GM12878 (cell line): ENCODE data around the gene PLK2. TPM values are rescaled to one million over a fixed set of nuclear protein-coding genes. Genes with fewer than 3 reads are reported as not detected.

Experiments
- ATAC-seq: fragments of 200-7000 bp; cut with Tn5 transposase; 3 replicates; pipeline ENCODE4 v1.9.1; 2020; ENCODE audit warnings: mild to moderate bottlenecking, moderate library complexity
- BruUV-seq: library from RNA; stranded (reverse); fragments of 400-500 nt; replicated peaks from 2 replicates; lab custom pipeline; 2021; lab: Mats Ljungman, UMichigan
- CTCF ChIA-PET: fragments of 300-600 bp; sonication (Branson Sonifier 250); formaldehyde crosslinking; extraction: SDS; loops from one replicate; lab custom pipeline; 2021; ENCODE audit warnings: inconsistent platforms; lab: Yijun Ruan, JAX
- POLR2A ChIA-PET: fragments of 350-600 bp; formaldehyde crosslinking; extraction: SDS; loops from one replicate; lab custom pipeline; 2021; ENCODE audit warnings: inconsistent platforms; lab: Charles Lee
- RAD21 ChIA-PET: fragments of 300-600 bp; sonication (Branson Sonifier 250); formaldehyde crosslinking; loops from one replicate; lab custom pipeline; 2023; ENCODE audit warnings: antibody characterized with exemption; ENCODE audit not compliant: unreplicated experiment; lab: Charles Lee
- SMC1A ChIA-PET: fragments of 300-600 bp; sonication (Branson Sonifier 250); formaldehyde crosslinking; loops from one replicate; lab custom pipeline; 2023; ENCODE audit not compliant: unreplicated experiment, uncharacterized antibody; lab: Charles Lee
- DNase-seq: peaks from one replicate; pipeline ENCODE4 v3.0.0-alpha.2; 2011; ENCODE audit warnings: low read depth, low spot score
- FAIRE-seq: peaks from 3 replicates; lab custom pipeline; 2011; peaks lifted over from hg19 to GRCh38; lab: Jason Lieb, UNC
- H2AFZ ChIP-seq: 2 replicates; pipeline ENCODE4 v1.6.0; 2011; ENCODE audit warnings: low read depth, low read length, control low read depth; ENCODE audit not compliant: control insufficient read depth
- H3K27ac ChIP-seq: 2 replicates; pipeline ENCODE4 v1.5.1; 2011; ENCODE audit warnings: control low read depth; ENCODE audit not compliant: control insufficient read depth, insufficient read depth
- H3K27me3 ChIP-seq, 2 experiments: replicated peaks in 1 of 2; 2 replicates each; pipeline versions ENCODE4 v1.6.0 to v1.6.1; 2011; ENCODE audit warnings: low read length in 1 of 2; ENCODE audit not compliant: control insufficient read depth in 2 of 2, insufficient read depth in 2 of 2
- H3K36me3 ChIP-seq, 2 experiments: 2 replicates each; pipeline ENCODE4 v1.5.1; 2011; ENCODE audit warnings: low read length in 1 of 2; ENCODE audit not compliant: control insufficient read depth in 2 of 2, insufficient read depth in 2 of 2
- H3K4me1 ChIP-seq: 2 replicates; pipeline ENCODE4 v1.6.1; 2011; ENCODE audit warnings: mild to moderate bottlenecking, low read length, moderate library complexity, mixed read lengths; ENCODE audit not compliant: control insufficient read depth, insufficient read depth
- H3K4me2 ChIP-seq: 2 replicates; pipeline ENCODE4 v1.6.0; 2011; ENCODE audit warnings: control low read depth; ENCODE audit not compliant: control insufficient read depth, insufficient read depth
- H3K4me3 ChIP-seq: fragments of 200-600 bp; sonication (generic); 2 replicates; pipeline ENCODE4 v1.5.1; 2016
- H3K79me2 ChIP-seq: 2 replicates; pipeline ENCODE4 v1.6.0; 2011; ENCODE audit warnings: low read length; ENCODE audit not compliant: control insufficient read depth, insufficient read depth
- H3K9ac ChIP-seq: 2 replicates; pipeline ENCODE4 v1.8.0; 2011; ENCODE audit warnings: low read length, control low read depth, mixed read lengths; ENCODE audit not compliant: control insufficient read depth, insufficient read depth
- H3K9me3 ChIP-seq: replicated peaks from 3 replicates; pipeline ENCODE4 v1.5.1; 2011; ENCODE audit warnings: mild to moderate bottlenecking, low read length; ENCODE audit not compliant: control insufficient read depth, insufficient read depth
- H4K20me1 ChIP-seq: 2 replicates; pipeline ENCODE4 v1.6.0; 2011; ENCODE audit not compliant: control insufficient read depth, insufficient read depth
- ATF2 ChIP-seq: IDR thresholded peaks from 2 replicates; pipeline ENCODE4 v1.6.1; 2012; ENCODE audit warnings: low read length, inconsistent platforms
- BRCA1 ChIP-seq: IDR thresholded peaks from 2 replicates; pipeline ENCODE4 v1.6.1; 2011; ENCODE audit warnings: low read depth, low read length, improper control_type of control experiment
- CEBPZ ChIP-seq: fragments of 150-350 bp; IDR thresholded peaks from 2 replicates; pipeline ENCODE4 v1.6.1; 2016; ENCODE audit warnings: low read depth, low read length
- ESRRA ChIP-seq: IDR thresholded peaks from 2 replicates; pipeline ENCODE4 v1.6.1; 2012; ENCODE audit warnings: mild to moderate bottlenecking, low read length, improper control_type of control experiment
- GATAD2B ChIP-seq: fragments of 450-650 bp; conservative IDR thresholded peaks from 2 replicates; pipeline ENCODE4 v1.6.1; 2017; ENCODE audit warnings: low read depth, mild to moderate bottlenecking, moderate library complexity
- HDAC2 ChIP-seq: fragments of 200-600 bp; sonication (generic); IDR thresholded peaks from 2 replicates; pipeline ENCODE4 v1.6.1; 2017
- MEF2A ChIP-seq: IDR thresholded peaks from 2 replicates; pipeline ENCODE4 v1.6.1; 2011; ENCODE audit warnings: low read depth, mild to moderate bottlenecking, low read length, moderate library complexity; ENCODE audit not compliant: insufficient read depth
- MTA2 ChIP-seq: fragments of 450-650 bp; IDR thresholded peaks from 2 replicates; pipeline ENCODE4 v1.6.1; 2016; ENCODE audit warnings: low read depth, mild to moderate bottlenecking, moderate library complexity
- NBN ChIP-seq: fragments of 450-650 bp; IDR thresholded peaks from 2 replicates; pipeline ENCODE4 v1.6.1; 2016
- PBX3 ChIP-seq: IDR thresholded peaks from 2 replicates; pipeline ENCODE4 v1.6.1; 2011; ENCODE audit warnings: mild to moderate bottlenecking, low read depth, low read length, moderate library complexity; ENCODE audit not compliant: insufficient replicate concordance
- POLR2AphosphoS5 ChIP-seq: IDR thresholded peaks from 2 replicates; pipeline ENCODE4 v1.6.1; 2011; ENCODE audit warnings: mild to moderate bottlenecking, low read length, inconsistent platforms
- RFX5 ChIP-seq: IDR thresholded peaks from 2 replicates; pipeline ENCODE4 v1.6.1; 2011; ENCODE audit warnings: low read depth, low read length, improper control_type of control experiment
- SIN3A ChIP-seq: IDR thresholded peaks from 2 replicates; pipeline ENCODE4 v1.6.1; 2012; ENCODE audit warnings: low read depth, low read length, improper control_type of control experiment
- SIX5 ChIP-seq: IDR thresholded peaks from 2 replicates; pipeline ENCODE4 v1.6.1; 2011; ENCODE audit warnings: mild to moderate bottlenecking, low read depth, low read length, moderate library complexity; ENCODE audit not compliant: severe bottlenecking
- SP1 ChIP-seq: IDR thresholded peaks from one replicate; pipeline ENCODE4 v1.6.1; 2011; ENCODE audit warnings: low read depth, low read length
- ZNF274 ChIP-seq: IDR thresholded peaks from one replicate; pipeline ENCODE4 v1.8.0; 2011; ENCODE audit not compliant: insufficient read length, insufficient read depth
- ZNF687 ChIP-seq: fragments of 450-650 bp; IDR thresholded peaks from 2 replicates; pipeline ENCODE4 v1.6.1; 2017; ENCODE audit warnings: mild to moderate bottlenecking, moderate library complexity
- WGBS: methylation state at CpG from one replicate; pipeline ENCODE4 v1.1.6; 2016; ENCODE audit warnings: low lambda C conversion rate; ENCODE audit not compliant: insufficient replicate concordance, insufficient coverage; ENCODE audit errors: missing lambda C conversion rate; 5-methylcytosine and 5-hydroxymethylcytosine counted together
- in situ Hi-C: fragments of 300-500 bp; cut with MboI; formaldehyde crosslinking; loops from 9 replicates; pipeline ENCODE4 v1.14.3; 2018; ENCODE audit warnings: mixed read lengths
- intact Hi-C: fragments of 100-400 bp; cut with micrococcal nuclease; formaldehyde crosslinking; loops from one replicate; pipeline ENCODE4 v1.14.2; 2022; ENCODE audit not compliant: unreplicated experiment
- polyA plus RNA-seq, 11 experiments: library from polyadenylated mRNA; depleted of rRNA in 4 of 11; unstranded in 6 of 11; stranded (reverse) in 5 of 11; fragments of >200 nt; fragmentation: Nextera tagmentation in 4 of 11; fragmentation: Illumina TruSeq in 1 of 11; extraction: Ambion mirVana in 4 of 11; extraction: Trizol in 1 of 11; gene quantifications; 1 replicate in 1 of 11; 2 replicates in 10 of 11; pipeline versions ENCODE4 v1.2.1 to v1.2.3, GENCODE V29; 2011 to 2016; ENCODE audit warnings: inconsistent platforms in 2 of 11, missing spikeins in 2 of 11, low read depth in 1 of 11
- total RNA-seq, 4 experiments: library from RNA; depleted of rRNA in 3 of 4; stranded (reverse); fragments of >200 nt in 3 of 4; fragmentation: Illumina TruSeq in 1 of 4; extraction: Trizol in 1 of 4; gene quantifications; 2 replicates each; pipeline versions ENCODE4 v1.2.1 to v1.2.3, GENCODE V29; 2013 to 2021

The PLK2 gene
- total and polyA plus RNA-seq, 10 of the 15 experiments (the other 5 are each of a cell fraction or from before 2014, with no cell fraction given): 0.07 to 3.9 (median 0.52) TPM

GRCh38 chr5:58412932-58413331, 47.0 kb downstream of the PLK2 start:
- ChIA-PET RAD21 (no interaction called here), CTCF (no interaction called here), POLR2A (no interaction called here), SMC1A (interaction anchor here (0.6 to 1.6 kb wide), 3 partner anchors 10 to 1003 kb away, joined by 3 to 4 read pairs (median 4); no protein-coding TSS in a partner anchor)
- H3K27ac ChIP-seq: no peak overlapping the region
- ATAC-seq: no peak
- H3K9me3 ChIP-seq: no peaks in the 10 kb centered on the region
- no peaks in the 10 kb centered on the region for H3K27me3 ChIP-seq
- intact Hi-C loops (no loop called here), in situ Hi-C loops (no loop called here)
- no TSS peak for BruUV-seq
- H3K4me1 ChIP-seq: no peaks in the 10 kb centered on the region
- no peak overlapping the region for H2AFZ ChIP-seq
- no peaks in the 10 kb centered on the region for H4K20me1 ChIP-seq
- no peak for DNase-seq
- 0% methylated on average over 1 of the region's 1 CpG for WGBS
- no peaks in the 10 kb centered on the region for H3K36me3 ChIP-seq
- no peak overlapping the region for H3K4me2 ChIP-seq
- H3K79me2 ChIP-seq: no peaks in the 10 kb centered on the region
- no peak overlapping the region for H3K9ac ChIP-seq
- no peak for FAIRE-seq
- no peak overlapping the region for H3K4me3 ChIP-seq
- no peak for TF ChIP-seq ESRRA
- no peak for TF ChIP-seq RFX5
- no peak for TF ChIP-seq CEBPZ
- TF ChIP-seq NBN: no peak
- no peak for TF ChIP-seq ATF2
- no peak for TF ChIP-seq GATAD2B
- no peak for TF ChIP-seq ZNF274
- TF ChIP-seq BRCA1: no peak
- no peak for TF ChIP-seq ZNF687
- no peak for TF ChIP-seq PBX3
- no peak for TF ChIP-seq MTA2
- TF ChIP-seq MEF2A: no peak
- no peak for TF ChIP-seq SP1
- TF ChIP-seq HDAC2: no peak
- no peak for TF ChIP-seq SIN3A
- TF ChIP-seq POLR2AphosphoS5: no peak
- TF ChIP-seq SIX5: no peak
